K562 (cell line): ENCODE measurements around the gene WNT6. TPM values are rescaled to one million over a fixed set of nuclear protein-coding genes. Genes with fewer than 3 reads are reported as not detected.

Experiments
- ATAC-seq: fragments of 200-7000 bp; cut with Tn5 transposase; 3 replicates; pipeline ENCODE4 v1.9.1; 2020; ENCODE audit warnings: moderate library complexity
- BruUV-seq: library from RNA; stranded (reverse); fragments of 400-500 nt; replicated peaks from 2 replicates; lab custom pipeline; 2021; lab: Mats Ljungman, UMichigan
- CTCF ChIA-PET: fragments of 300-600 bp; formaldehyde crosslinking; extraction: SDS; loops from one replicate; lab custom pipeline; 2021; ENCODE audit warnings: low intra/inter-chr PET ratio; lab: Yijun Ruan, JAX
- POLR2A ChIA-PET: fragments of 300-600, 350-650 bp; sonication (Branson Sonifier 250); formaldehyde crosslinking; extraction: SDS; loops from one replicate; lab custom pipeline; 2021; ENCODE audit warnings: antibody characterized with exemption, inconsistent platforms; lab: Yijun Ruan, JAX
- DNase-seq, 4 experiments: peaks; one replicate each; pipeline versions ENCODE4 v3.0.0 to v3.0.0-alpha.2; 2011 to 2018; ENCODE audit warnings: low spot score in 3 of 4, mixed read lengths in 3 of 4; ENCODE audit errors: extremely low read depth in 1 of 4
- FAIRE-seq: peaks from 2 replicates; lab custom pipeline; 2011; peaks lifted over from hg19 to GRCh38; lab: Jason Lieb, UNC
- H2AFZ ChIP-seq: 2 replicates; pipeline ENCODE4 v1.6.0; 2011; ENCODE audit warnings: low read depth, low read length, control low read depth, inconsistent platforms
- H3K27ac ChIP-seq: fragments of 200-600 bp; 3 replicates; pipeline ENCODE4 v1.8.0; 2011; ENCODE audit warnings: low read depth, mild to moderate bottlenecking, control low read depth, inconsistent platforms, low read length, moderate library complexity, mixed read lengths; ENCODE audit errors: extremely low read depth
- H3K27me3 ChIP-seq, 2 experiments: fragments of 300-600 bp in 1 of 2; 2 replicates in 1 of 2; 3 replicates in 1 of 2; pipeline versions ENCODE4 v1.6.0 to v1.8.0; 2011; ENCODE audit warnings: inconsistent platforms in 2 of 2, low read length in 2 of 2, mild to moderate bottlenecking in 1 of 2, mixed read lengths in 1 of 2, moderate library complexity in 1 of 2; ENCODE audit not compliant: control insufficient read depth in 2 of 2, insufficient read depth in 2 of 2
- H3K36me3 ChIP-seq: fragments of 300-600 bp; 3 replicates; pipeline ENCODE4 v1.8.0; 2011; ENCODE audit warnings: mild to moderate bottlenecking, low read length, inconsistent platforms; ENCODE audit not compliant: control insufficient read depth, insufficient read depth
- H3K4me1 ChIP-seq, 2 experiments: fragments of 200-600 bp in 1 of 2; replicated peaks in 1 of 2; 2 replicates in 1 of 2; 3 replicates in 1 of 2; pipeline versions ENCODE4 v1.5.1 to v1.8.0; 2011; ENCODE audit warnings: inconsistent platforms in 2 of 2, low read length in 2 of 2, mild to moderate bottlenecking in 1 of 2, mixed read lengths in 1 of 2, moderate library complexity in 1 of 2; ENCODE audit not compliant: control insufficient read depth in 2 of 2, insufficient read depth in 2 of 2
- H3K4me2 ChIP-seq: 2 replicates; pipeline ENCODE4 v1.6.1; 2011; ENCODE audit warnings: low read length, control low read depth, inconsistent platforms, mixed read lengths; ENCODE audit not compliant: insufficient read depth
- H3K4me3 ChIP-seq: fragments of 200-600 bp; sonication (generic), shearing (Covaris generic); 2 replicates; pipeline ENCODE4 v1.5.1; 2016; ENCODE audit warnings: control low read depth, inconsistent platforms
- H3K79me2 ChIP-seq: fragments of 200-600 bp; 3 replicates; pipeline ENCODE4 v1.8.0; 2011; ENCODE audit warnings: low read length, inconsistent platforms; ENCODE audit not compliant: control insufficient read depth, insufficient read depth
- H3K9ac ChIP-seq, 2 experiments: 2 replicates each; pipeline versions ENCODE4 v1.6.0 to v1.6.1; 2011; ENCODE audit warnings: low read depth in 2 of 2, low read length in 2 of 2, control low read depth in 1 of 2, inconsistent platforms in 1 of 2, mild to moderate bottlenecking in 1 of 2, mixed read lengths in 1 of 2; ENCODE audit not compliant: insufficient read depth in 1 of 2
- H3K9me1 ChIP-seq: one replicate; pipeline ENCODE4 v1.6.0; 2011; ENCODE audit warnings: inconsistent platforms, mild to moderate bottlenecking, low read length, moderate library complexity; ENCODE audit not compliant: control insufficient read depth, insufficient read depth
- H3K9me3 ChIP-seq: replicated peaks from 2 replicates; pipeline ENCODE4 v1.5.1; 2011; ENCODE audit warnings: low read depth, low read length, inconsistent platforms; ENCODE audit not compliant: control insufficient read depth, insufficient read depth
- H4K20me1 ChIP-seq: replicated peaks from 2 replicates; pipeline ENCODE4 v1.6.1; 2011; ENCODE audit warnings: low read length, inconsistent platforms, mixed read lengths; ENCODE audit not compliant: control insufficient read depth, insufficient read depth
- MTA3 ChIP-seq: fragments of 450-650 bp; formaldehyde crosslinking; IDR thresholded peaks from 2 replicates; pipeline ENCODE4 v1.6.1; 2017; ENCODE audit warnings: mild to moderate bottlenecking, borderline replicate concordance
- NFYB ChIP-seq: IDR thresholded peaks from 2 replicates; pipeline ENCODE4 v1.6.1; 2011; ENCODE audit warnings: mild to moderate bottlenecking, moderate library complexity; ENCODE audit not compliant: insufficient read length; ENCODE audit errors: extremely low read depth
- PHB ChIP-seq: fragments of 250-450 bp; sonication (Bioruptor Pico); IDR thresholded peaks from 2 replicates; pipeline ENCODE4 v1.5.0; 2021
- RHOXF2B ChIP-seq: fragments of 250-450 bp; sonication (Bioruptor Pico); conservative IDR thresholded peaks from 2 replicates; pipeline ENCODE4 v1.5.1; 2021
- TOE1 ChIP-seq, 2 experiments: fragments of 450-650 bp in 1 of 2; sonication (generic) in 1 of 2; formaldehyde crosslinking in 1 of 2; IDR thresholded peaks; 2 replicates each; pipeline versions ENCODE4 v1.7.1 to v1.8.0; 2016 to 2022; ENCODE audit warnings: borderline replicate concordance in 2 of 2, mild to moderate bottlenecking in 2 of 2, antibody characterized with exemption in 1 of 2, inconsistent platforms in 1 of 2, low read depth in 1 of 2, missing genetic modification reagents in 1 of 2, moderate library complexity in 1 of 2
- ZNF780A ChIP-seq: fragments of 250-450 bp; sonication (Bioruptor Pico); IDR thresholded peaks from 2 replicates; pipeline ENCODE4 v1.5.0; 2021; ENCODE audit warnings: mild to moderate bottlenecking
- WGBS: fragments of 100-300 bp; shearing (Covaris generic); methylation state at CpG from one replicate; pipeline ENCODE4 v1.1.6; 2016; ENCODE audit warnings: low coverage, mixed read lengths; ENCODE audit not compliant: insufficient coverage; ENCODE audit errors: missing lambda C conversion rate; 5-methylcytosine and 5-hydroxymethylcytosine counted together
- in situ Hi-C: fragments of 300-500 bp; cut with MboI; formaldehyde crosslinking; loops from 4 replicates; pipeline ENCODE4 v1.15.0; 2018; ENCODE audit warnings: inconsistent platforms, mixed read lengths
- intact Hi-C: fragments of 100-400 bp; cut with micrococcal nuclease; formaldehyde crosslinking; loops from 2 replicates; pipeline ENCODE4 v1.14.2; 2022
- polyA plus RNA-seq, 8 experiments: library from polyadenylated mRNA; depleted of rRNA in 4 of 8; stranded (reverse) in 5 of 8; unstranded in 3 of 8; fragments of >200 nt; fragmentation: Nextera tagmentation in 2 of 8; fragmentation: Illumina TruSeq in 1 of 8; extraction: Ambion mirVana in 2 of 8; extraction: Trizol in 1 of 8; gene quantifications; 2 replicates each; pipeline versions ENCODE4 v1.2.1 to v1.2.3, GENCODE V29; 2011 to 2014; ENCODE audit warnings: inconsistent platforms in 1 of 8, missing spikeins in 1 of 8
- total RNA-seq, 7 experiments: library from RNA; depleted of rRNA in 6 of 7; stranded (reverse); fragments of >200 nt in 6 of 7; fragmentation: Illumina TruSeq in 2 of 7; extraction: Trizol in 2 of 7; gene quantifications; 2 replicates each; pipeline versions ENCODE4 v1.2.1 to v1.2.3, GENCODE V29; 2011 to 2021; ENCODE audit warnings: low replicate concordance in 1 of 7

WNT6 gene
- total and polyA plus RNA-seq, 9 of the 15 experiments (the other 6 are each of a cell fraction or from before 2014, with no cell fraction given), result not detected

GRCh38 chr2:218860950-218861381 lies 1.4 kb downstream of the WNT6 start:
- WGBS, result 0% methylated on average over 17 of the region's 21 CpGs
- Histone ChIP-seq H3K36me3 (no peaks in the 10 kb centered on the region), H3K4me3 (no peak overlapping the region), H3K4me2 (0 out of 2 replicates have a peak overlapping the region, but pooled peaks have one; percentile 14), H3K9me1 (no peaks in the 10 kb centered on the region), H4K20me1 (peaks cover 6% of the 10 kb centered on the region; the same call in 1 of the 2 replicates), H3K27me3 (peaks cover 0 to 37% of the 10 kb centered on the region in 2 experiments; a peak in 4 of 5 replicates), H3K4me1 (peaks cover 3 to 15% of the 10 kb centered on the region in 2 experiments; a peak in 3 of 5 replicates), H2AFZ (no peak overlapping the region), H3K9me3 (no peaks in the 10 kb centered on the region), H3K79me2 (no peaks in the 10 kb centered on the region), H3K9ac (no peak overlapping the region), H3K27ac (no peak overlapping the region)
- intact Hi-C loops, result no loop called here
- POLR2A ChIA-PET, result interaction anchor here (0.5 kb wide), 2 partner anchors 269 to 580 kb away, joined by 3 read pairs; no protein-coding TSS in a partner anchor
- CTCF ChIA-PET, result no interaction called here
- peak; percentile 84 for FAIRE-seq
- TF ChIP-seq TOE1 (IDR thresholded peaks at IDR 0.05; ENCODE audit: borderline replicate concordance), result no peak
- TF ChIP-seq TOE1 (CRISPR knock-in tag; IDR thresholded peaks at IDR 0.05; ENCODE audit: borderline replicate concordance, low read depth), result no peak
- TF ChIP-seq PHB (CRISPR knock-in tag), result no peak
- no peak for TF ChIP-seq RHOXF2B
- TF ChIP-seq MTA3, result no peak
- peak; percentile 7 for TF ChIP-seq NFYB
- TF ChIP-seq ZNF780A, result no peak
- BruUV-seq, result no TSS peak
- DNase-seq, result peak; percentile 43 to 81 (median 61)
- in situ Hi-C loops, result no loop called here
- ATAC-seq, result peak; percentile 91
